HK-2 (cell line): ENCODE data around the gene PHLDB2.

Experiments used
- DNase-seq: peaks from one replicate; pipeline ENCODE4 v3.0.0-alpha.2; 2018; ENCODE audit not compliant: unreplicated experiment

The PHLDB2 gene

DNA sequence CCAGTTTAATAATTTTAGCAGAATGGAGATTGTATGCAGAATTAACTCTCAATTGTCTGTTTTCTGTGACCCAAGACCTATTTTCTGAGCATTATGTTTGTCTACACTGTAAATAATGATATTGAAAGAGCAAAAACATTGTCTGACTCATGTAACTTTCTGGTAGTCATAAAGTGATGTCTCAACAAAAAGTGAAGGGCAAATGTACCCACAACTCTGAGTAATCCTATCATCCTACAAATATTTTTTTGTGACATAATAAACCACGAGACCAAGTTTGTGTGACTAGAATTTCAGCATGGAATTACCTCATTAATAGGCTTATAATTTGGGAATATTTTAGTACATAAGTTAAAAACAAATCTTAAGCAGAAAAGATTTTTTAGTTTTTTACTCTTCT lies 104.4 kb downstream of the PHLDB2 start:
- no peak for DNase-seq

GRCh38 chr3:111965484-111965883 lies 106.4 kb downstream of the PHLDB2 start:
- no peak for DNase-seq

DNA sequence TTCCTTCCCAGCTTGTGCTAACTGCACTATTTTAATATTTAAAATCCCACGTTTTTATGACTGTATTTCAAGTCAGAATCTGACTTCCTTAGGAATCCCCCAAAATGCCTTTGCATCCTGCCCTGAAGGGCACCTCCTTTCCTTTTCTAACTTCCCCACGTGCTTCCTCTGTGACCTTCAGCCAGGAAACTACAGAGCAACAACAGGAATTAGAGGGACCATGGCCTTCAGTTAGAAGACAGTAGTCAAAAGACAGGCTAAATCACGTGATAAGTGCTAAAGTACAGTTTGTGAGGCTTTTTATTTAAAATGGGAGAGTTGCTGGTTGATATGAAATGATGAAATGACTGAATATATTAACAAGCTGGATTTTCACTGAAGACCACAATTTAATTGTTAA lies 108.0 kb downstream of the PHLDB2 start:
- no peak for DNase-seq

GRCh38 chr3:111967651-111968274 lies 108.7 kb downstream of the PHLDB2 start:
- DNase-seq = peak; percentile 82

GRCh38 chr3:111968319-111969054 lies 109.4 kb downstream of the PHLDB2 start:
- no peak for DNase-seq

GRCh38 chr3:111970376-111970775 lies 111.3 kb downstream of the PHLDB2 start:
- DNase-seq = no peak

- DNase-seq = no peak
These were observed 112.6 kb downstream of the PHLDB2 start for GRCh38 chr3:111971533-111972130.

DNA sequence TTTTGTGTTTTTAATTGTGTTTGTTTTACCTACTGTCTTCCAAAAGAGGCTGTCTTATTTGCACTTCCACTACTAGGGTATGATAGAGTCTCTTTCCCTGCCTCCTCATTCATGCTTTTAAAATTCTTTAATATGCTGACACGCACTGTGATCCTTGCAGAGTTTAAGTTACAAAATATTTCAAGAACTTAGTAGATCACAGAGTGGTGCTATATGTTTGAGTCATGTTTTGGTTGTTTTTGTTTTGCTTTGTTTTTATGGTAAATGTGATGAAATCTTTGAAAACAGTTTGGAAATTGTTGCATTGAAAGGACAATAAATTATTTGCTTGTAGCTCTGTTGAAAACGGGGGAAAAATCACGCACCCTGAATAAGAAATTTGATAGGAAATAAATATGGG lies 113.8 kb downstream of the PHLDB2 start:
- no peak for DNase-seq

DNA sequence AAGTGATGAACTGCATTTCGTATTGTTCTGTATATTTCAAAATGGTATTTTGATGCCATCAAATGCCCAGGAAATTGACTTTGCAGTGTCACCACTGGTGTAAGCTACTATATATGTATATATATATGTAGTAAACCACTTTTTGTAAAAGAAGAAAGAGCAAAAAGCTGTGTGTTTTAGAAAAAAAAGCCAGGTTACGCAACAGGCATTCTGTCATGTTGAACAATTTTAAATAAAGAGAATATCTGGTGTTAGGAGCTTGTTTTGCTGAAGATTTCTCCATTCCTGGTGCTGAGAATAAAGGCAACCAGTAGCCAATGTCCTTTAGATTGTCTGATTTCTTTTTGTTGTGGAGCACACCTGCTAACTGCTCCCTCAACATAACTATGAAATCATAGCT lies 116.1 kb downstream of the PHLDB2 start:
- DNase-seq = no peak

DNA sequence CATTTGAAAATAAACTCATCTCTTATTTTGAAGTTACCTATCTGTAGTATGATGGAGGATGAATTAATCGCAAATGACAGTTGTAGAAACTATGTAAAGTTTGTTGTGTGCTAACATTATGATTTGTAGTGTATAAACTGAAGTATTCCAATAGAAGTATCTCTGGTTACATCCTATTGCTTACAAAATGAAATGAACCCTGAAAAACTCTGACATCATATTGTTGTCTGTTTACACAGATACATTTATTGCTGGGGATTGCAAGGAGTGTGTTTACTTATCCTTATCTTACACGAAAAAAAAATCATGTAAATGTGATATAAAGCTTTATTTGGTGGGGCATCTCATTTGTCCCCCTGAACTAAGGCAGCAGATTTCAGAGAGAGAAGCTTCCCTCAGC lies 117.2 kb downstream of the PHLDB2 start:
- no peak for DNase-seq

GRCh38 chr3:111978583-111979433 lies 119.7 kb downstream of the PHLDB2 start, which contains the start of gene ABHD10:
Gene ABHD10 (plus strand): TSS chr3:111979026. CDS start chr3:111979062, 36 bp downstream.
- peak; percentile 97 for DNase-seq

DNA sequence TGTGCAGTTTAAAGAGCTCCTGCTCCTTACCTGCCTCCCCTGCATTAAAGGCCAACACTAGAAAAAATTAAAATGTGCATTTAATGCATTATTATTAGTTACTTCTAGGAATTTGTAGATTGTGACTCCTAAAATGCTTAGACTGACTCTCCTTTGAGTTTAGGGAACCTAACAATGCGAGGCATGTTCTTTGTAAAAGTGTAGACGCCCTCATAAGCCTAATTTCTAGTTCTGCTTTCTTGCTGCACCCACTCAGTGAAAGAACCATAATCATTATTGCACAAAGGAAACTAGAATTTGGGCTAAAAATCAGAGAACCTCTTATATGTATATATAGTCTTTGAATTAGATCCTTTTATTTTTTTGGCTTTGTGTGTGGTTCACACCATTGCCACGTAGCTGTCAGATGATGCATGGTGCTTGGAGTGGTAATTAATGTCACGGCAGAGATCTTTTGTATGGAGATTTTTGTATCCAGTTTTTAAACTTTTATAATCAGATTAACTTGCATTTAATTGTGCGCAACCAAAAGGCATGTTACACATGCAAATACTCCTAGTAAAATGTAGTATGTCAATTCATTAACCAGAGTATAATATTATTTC lies 120.5 kb downstream of the PHLDB2 start:
- no peak for DNase-seq

GRCh38 chr3:111980716-111981456 lies 121.8 kb downstream of the PHLDB2 start:
- DNase-seq = no peak

- DNase-seq = no peak
These were observed 122.3 kb downstream of the PHLDB2 start for GRCh38 chr3:111981457-111981763.

DNA sequence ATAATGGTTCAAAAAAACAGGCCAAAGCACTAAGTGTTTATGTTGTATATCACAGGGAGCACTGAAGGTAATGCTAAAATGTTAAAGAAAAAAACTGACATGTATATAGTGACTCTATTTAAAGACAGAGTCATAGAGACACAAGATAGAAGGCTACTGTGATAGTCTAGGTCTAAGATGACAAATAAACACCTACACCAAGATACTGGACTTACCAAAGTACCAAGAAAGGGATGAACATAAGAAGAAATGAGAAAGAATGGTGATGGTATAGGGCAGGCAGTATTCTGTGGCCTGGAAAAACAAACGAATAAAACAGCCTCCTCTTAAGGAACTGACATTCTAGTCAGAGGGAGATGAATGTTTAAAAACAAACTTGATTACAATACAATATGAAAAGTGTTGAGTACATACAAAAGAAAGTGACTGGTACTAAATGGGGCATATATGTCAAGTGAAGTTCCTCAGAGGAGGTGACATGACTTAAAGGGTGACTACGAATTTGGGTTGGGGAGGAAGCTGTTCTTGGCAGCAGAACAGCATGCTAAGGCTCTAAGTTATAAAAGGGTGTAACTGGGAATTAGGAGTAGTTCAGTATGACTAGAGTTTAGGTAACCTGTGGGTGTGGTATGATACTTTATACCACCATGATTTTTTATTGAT lies 125.7 kb downstream of the PHLDB2 start:
- DNase-seq = no peak

DNA sequence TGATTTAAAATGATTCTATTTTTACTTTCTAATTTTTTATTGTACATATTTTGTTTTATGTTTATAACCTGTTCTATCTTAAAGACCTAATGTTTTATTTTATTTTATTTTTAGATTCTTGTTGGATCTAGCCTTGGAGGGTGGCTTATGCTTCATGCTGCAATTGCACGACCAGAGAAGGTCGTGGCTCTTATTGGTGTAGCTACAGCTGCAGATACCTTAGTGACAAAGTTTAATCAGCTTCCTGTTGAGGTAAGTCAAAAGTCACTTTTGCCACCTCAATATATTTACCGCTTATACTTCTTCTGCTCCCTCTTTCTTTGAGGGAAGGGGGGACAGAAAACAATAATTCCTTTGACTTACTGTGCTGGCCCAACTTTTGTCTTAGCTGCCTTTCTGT lies 127.7 kb downstream of the PHLDB2 start:
- no peak for DNase-seq

DNA sequence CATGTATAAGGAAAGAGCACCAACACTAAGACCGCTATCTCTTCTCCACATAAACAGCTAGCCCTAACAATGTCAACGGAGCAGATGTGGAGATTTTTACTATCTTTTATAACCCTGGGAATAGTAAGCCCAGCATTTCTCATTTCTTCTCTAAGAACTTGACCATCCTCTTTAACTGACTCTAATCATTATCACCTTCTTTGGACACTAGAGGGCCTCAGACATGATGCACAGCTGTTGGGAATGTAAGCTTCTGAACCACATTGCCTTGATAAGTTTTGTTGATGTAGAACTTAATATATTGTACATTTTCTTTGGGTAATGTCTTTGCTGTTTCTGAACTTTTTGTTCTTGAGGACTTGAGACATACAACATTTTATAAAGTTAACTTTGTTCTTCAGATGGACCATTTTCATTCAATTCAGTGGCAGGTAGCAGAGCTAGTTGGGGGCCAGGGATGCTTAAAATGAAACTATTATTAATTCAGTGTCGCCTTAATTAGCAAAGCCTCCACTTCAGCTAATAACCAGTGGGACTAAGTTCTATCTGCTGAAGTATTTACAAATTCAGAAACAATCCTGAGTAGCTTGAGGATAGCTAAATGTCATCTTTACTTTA lies 130.1 kb downstream of the PHLDB2 start:
- no peak for DNase-seq

DNA sequence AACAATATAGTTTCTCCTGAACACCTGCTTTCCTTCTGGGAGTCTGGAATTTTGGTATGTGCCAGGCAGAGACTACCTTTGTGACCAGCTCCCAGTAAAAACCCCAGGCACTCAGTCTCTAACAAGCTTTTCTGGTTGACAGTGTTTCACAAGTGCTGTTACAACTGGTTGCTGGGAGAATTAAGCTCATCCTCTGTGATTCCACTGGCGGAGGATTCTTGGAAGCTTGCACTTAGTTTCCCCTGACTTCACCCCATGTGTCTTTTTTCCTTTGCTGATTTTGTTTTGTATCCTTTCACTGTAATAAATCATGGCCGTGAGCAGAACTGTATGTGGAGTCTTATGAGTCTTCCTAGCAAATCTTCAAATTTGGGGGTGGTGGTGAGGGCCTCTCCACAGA lies 134.0 kb downstream of the PHLDB2 start:
- no peak for DNase-seq

- DNase-seq = peak; percentile 60
These were observed 139.8 kb downstream of the PHLDB2 start, which contains the start of gene TAGLN3 for GRCh38 chr3:111998636-111999483. Gene TAGLN3 (plus strand): TSS chr3:111998922. CDS start chr3:111999423, 501 bp downstream.
